GM18873 (cell line): ENCODE data around the gene IDUA.
"Not testable (repeated sequence)": the region's sequence is repeated elsewhere in the genome, so short reads cannot be mapped to it uniquely, and the experiment has no call there.

ENCODE experiments used
- ATAC-seq: cut with Tn5 transposase; IDR thresholded peaks from one replicate; pipeline ENCODE4 v1.9.1; 2021; ENCODE audit warnings: mild to moderate bottlenecking, moderate library complexity, moderate number of reproducible peaks; ENCODE audit not compliant: unreplicated experiment, low FRiP score

Gene IDUA

DNA sequence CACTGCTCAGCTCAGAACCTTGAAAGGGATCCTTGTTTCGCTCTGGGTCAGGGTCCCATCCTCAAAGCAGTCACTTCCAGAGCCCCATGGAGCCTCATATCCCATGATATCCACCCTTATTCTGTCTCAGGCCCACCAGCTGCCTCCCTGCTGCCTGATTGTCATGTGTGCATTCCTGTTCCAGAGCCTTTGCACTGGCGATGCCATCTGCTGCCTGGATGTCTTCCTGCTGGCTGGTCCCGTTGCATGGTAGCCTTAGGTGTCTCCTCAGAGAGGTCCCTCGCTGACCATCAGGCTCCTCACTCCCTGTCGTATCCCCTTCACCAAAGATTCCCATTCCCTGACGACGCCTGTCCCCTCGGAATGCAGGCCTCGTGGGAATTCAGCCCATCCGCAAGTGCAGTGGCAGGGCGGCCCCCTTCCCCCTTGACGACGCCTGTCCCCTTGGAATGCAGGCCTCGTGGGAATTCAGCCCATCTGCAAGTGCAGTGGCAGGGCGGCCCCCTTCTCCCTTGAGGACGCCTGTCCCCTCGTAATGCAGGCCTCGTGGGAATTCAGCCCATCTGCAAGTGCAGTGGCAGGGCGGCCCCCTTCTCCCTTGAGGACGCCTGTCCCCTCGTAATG, 12.5 kb downstream of the IDUA start:
- not testable (repeated sequence) for ATAC-seq

DNA sequence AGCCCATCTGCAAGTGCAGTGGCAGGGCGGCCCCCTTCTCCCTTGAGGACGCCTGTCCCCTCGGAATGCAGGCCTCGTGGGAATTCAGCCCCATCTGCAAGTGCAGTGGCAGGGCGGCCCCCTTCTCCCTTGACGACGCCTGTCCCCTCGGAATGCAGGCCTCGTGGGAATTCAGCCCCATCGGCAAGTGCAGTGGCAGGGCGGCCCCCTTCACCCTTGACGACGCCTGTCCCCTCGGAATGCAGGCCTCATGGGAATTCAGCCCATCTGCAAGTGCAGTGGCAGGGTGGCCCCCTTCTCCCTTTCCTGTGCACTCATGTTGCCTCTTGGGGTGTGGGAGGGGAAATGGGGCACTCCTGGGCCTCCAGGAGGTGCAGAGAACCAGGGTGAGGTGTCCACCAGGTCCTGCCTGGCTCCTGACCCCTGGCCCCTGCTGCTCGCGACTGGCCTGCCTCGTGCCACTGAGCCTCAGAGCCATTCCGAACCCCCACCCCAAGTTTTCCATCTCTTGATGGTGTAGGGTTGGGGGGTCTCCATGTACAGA, 13.1 kb downstream of the IDUA start:
- no peak for ATAC-seq

DNA sequence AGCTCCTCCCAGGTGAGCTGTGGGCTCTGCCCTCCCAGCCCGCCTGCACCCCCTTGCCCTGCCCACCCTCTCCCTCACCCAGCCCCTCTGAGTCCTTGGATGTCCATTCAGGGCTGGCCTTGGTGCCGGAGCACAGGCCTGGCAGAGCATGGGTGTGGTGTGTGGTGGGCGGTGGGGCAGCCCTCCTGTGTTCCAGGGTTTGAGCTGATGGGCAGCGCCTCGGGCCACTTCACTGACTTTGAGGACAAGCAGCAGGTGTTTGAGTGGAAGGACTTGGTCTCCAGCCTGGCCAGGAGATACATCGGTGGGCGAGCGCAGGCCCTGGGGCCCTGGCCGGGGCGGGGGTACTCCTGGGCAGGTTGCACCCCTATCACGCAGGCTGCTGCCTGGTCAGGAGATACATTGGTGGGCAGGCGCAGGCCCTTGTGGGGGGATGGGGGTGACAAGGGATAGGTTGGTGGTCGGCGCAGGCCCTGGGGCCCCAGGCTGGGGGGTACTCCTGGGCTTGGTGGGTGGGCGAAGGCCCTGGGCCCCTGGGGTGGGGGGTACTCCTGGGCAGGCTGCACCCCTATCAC, 13.9 kb downstream of the IDUA start:
- ATAC-seq = no peak

DNA sequence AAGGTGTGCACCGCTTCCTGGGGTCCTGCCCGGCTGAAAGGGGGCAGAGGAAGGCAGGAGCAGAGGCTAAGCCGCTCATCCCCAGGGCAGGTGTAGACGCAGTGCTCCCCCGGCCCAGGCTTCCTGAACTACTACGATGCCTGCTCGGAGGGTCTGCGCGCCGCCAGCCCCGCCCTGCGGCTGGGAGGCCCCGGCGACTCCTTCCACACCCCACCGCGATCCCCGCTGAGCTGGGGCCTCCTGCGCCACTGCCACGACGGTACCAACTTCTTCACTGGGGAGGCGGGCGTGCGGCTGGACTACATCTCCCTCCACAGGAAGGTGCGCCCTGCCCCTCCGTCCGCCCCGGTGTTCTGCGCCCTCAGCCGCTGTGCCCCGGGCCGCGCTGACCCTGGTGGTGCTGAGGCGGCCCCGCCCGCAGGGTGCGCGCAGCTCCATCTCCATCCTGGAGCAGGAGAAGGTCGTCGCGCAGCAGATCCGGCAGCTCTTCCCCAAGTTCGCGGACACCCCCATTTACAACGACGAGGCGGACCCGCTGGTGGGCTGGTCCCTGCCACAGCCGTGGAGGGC, 14.8 kb downstream of the IDUA start:
- no peak for ATAC-seq

DNA sequence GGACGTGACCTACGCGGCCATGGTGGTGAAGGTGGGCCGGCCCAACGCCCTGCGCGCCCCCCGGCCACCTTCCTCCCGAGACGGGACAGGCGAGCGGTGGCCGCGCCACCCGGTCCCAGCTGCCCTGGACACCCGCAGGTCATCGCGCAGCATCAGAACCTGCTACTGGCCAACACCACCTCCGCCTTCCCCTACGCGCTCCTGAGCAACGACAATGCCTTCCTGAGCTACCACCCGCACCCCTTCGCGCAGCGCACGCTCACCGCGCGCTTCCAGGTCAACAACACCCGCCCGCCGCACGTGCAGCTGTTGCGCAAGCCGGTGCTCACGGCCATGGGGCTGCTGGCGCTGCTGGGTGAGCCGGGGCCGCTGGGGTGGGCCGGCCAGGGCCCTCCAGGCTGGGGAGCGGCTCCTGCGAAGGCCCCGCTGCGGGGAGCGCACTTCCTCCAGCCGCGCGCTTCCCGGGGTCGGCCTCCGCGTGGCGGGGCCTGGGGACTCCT, 15.3 kb downstream of the IDUA start:
- no peak for ATAC-seq

DNA sequence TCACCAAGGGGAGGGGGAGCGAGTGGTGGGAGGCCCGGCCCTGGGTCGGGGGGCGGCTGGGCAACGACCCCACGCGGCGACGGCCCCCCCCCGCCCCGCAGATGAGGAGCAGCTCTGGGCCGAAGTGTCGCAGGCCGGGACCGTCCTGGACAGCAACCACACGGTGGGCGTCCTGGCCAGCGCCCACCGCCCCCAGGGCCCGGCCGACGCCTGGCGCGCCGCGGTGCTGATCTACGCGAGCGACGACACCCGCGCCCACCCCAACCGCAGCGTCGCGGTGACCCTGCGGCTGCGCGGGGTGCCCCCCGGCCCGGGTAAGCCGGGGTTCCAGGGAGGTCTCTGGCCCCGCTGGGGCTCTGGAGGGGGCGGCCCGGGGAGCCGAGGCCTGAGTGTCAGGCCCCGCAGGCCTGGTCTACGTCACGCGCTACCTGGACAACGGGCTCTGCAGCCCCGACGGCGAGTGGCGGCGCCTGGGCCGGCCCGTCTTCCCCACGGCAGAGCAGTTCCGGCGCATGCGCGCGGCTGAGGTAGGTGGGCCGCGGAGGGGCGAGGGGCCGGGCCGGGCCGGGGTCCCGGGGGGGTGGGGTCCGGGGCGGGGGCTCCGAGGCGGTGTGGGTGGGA, 15.9 kb downstream of the IDUA start:
- ATAC-seq = no peak

DNA sequence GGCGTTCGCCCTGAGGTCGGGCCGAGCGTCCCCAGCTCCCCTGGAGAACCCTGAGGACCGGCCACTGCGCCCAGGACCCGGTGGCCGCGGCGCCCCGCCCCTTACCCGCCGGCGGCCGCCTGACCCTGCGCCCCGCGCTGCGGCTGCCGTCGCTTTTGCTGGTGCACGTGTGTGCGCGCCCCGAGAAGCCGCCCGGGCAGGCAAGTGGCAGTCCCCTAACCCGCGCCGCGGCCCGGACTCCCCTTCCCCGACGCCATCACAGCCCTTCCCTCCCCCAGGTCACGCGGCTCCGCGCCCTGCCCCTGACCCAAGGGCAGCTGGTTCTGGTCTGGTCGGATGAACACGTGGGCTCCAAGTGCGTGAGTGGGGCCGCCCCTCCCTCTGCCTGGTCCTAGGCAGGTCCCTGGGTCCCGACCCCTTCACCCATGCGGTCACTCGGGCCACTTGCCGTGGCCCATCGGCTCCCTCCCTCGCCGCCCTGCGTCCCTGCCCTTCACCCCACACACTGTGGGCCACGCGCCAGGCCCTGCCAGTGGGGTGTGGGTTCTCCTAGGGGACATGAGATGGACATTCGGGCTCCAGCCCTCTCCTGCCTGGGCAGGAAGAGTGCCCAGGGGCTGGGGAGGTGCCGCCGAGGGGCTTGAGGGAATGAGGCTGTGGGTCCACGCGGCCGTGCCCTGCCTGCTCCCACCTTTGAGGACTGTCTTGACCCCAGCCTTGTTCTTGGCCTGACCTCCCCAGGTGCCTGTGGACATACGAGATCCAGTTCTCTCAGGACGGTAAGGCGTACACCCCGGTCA, 16.6 kb downstream of the IDUA start:
- ATAC-seq = no peak

DNA sequence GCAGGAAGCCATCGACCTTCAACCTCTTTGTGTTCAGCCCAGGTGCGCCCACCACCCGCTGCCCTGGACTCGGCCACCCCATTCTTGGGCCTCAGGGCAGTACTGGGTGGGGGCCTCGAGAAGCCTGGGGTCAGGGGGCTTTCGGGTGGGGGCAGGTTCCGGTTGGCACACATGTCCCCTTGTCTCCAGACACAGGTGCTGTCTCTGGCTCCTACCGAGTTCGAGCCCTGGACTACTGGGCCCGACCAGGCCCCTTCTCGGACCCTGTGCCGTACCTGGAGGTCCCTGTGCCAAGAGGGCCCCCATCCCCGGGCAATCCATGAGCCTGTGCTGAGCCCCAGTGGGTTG, 17.2 kb downstream of the IDUA start:
- ATAC-seq = no peak

DNA sequence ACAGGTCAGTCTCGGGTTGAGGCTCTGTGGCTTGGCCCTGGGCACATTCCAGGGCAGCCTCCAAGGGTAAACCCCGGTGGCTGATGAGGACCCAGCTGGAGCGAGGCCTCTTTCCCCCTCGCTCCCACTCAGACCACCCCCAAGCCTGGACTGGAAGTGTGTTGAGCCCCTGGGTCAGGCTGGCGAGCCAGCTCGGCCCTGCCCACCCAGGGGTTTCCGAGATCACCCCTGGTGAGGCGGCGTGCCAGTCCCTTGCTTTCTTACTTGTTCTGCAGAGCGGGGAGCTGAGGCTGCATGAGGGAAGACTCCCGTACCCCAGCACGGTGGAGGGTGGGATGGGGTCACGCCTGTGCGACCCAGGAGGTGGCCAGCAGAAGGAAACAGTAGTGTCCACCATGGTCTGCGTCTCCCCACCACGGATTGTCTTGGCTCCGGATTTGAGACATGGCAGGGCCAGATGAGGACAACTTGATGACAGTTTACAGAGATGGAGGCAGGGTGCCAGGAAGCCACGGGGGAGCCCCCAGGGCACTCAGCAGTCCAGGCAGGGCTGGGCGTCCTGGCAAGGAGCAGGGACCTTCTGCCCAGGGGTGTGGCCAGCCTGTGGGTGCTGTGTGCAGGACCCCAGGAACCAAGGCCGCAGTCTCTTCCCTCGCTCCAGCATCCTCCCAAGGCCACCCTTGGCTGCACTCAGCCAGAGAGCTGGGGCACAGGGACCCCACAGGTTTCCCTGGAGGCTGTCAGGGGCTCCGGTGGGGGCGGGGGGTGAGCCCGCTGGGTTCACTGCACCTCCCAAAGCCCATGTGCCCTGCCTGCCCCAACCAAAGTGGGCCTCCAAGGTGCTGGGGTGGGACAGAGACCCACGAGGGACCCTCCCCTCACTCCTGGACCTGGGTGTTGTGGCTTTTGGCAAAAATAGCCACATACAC, 18.0 kb downstream of the IDUA start:
- no peak for ATAC-seq

DNA sequence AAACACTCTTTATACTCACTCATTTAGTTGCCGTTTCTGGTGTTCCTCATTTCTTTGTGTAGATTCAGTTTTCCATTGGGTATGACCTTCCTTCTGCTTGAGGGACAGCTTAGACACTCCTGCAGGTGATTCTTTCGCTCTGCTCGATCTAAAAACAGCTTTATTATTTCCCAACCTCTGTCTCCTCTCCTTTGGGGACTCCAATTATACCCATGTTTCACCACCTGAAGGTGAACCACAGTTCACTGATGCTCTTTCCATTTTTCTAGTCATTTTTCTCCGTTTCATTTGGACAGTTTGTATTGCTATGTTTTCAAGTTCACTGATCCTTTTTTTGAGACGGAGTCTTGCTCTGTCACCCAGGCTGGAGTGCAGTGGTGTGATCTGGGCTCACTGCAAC, 20.0 kb downstream of the IDUA start:
- no peak for ATAC-seq

DNA sequence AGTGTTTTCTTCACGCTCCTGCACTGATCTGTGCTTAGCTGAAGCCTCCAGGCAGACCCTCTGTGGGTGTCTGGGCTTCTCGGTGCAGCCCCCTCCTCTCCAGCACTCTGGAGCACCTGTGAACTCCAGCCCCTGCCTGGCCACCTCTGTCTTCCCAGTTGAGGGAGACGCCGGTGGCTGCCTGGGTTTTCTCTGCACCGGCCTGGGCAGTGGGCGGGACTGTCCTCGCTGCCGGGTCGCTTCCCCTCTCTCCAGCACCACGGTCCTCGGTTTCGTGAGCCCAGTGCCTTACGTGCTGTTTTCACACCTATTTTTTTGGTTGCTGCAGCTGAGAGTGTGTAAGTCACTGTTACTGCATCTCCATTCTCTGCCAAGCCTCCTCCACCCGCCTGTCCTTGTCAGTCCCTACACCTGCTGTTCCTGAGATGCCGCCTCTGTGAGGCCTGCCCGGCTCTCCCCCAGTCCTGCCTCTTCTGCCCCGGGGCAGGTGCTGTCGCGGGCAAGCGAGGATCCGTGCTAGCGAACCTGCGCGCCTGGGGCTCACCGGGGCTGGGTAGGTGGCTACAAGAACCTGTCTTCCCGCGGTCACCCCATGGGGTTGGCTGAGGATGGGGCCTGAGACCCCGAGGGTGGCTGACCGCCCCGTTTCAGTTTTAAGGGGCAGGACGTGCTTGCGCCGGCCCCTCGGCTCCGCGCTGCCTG, 22.1 kb downstream of the IDUA start:
- ATAC-seq = no peak

DNA sequence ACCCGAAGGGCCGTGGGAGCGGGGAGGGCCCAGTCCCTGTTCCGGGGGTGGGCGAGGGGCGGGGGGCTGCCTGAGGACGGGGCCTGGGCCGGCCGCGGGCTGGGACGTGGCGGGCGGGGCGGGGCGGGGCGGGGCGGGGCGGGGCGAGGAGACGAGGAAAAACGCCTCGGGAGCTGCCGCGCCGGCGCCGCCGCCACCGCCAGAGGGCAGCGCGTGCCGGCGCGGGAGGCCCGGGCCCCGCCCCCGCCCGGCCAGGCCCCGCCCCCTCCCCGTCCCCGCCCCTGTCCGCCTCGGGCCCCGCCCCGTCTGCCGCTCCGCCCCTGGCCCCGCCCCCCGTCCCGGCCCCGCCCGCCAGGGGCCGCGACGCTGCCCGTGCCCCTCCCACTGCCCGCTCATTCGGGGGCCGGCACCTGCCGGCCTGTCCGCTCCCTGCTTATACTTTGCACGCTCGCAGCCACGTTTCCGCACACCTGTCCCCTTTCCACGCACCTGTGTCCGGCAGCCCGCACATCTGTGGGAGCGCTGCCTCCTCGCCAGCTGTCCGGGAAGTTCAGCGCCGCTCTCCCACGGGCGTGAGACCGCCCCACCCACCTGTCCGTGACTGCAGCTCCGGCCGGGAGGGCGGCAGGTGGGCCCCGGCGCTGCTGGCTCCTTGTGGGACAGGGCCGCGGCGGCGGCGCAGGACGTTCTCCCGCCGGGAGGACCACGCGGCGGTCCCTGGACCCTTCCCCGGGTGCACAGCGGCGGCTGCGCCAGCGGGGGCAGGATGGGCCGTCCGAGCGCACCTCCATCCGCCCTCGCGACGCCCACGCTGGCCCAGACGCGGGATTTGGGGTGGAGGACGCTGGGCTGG, 22.9 kb downstream of the IDUA start:
- ATAC-seq = no peak

DNA sequence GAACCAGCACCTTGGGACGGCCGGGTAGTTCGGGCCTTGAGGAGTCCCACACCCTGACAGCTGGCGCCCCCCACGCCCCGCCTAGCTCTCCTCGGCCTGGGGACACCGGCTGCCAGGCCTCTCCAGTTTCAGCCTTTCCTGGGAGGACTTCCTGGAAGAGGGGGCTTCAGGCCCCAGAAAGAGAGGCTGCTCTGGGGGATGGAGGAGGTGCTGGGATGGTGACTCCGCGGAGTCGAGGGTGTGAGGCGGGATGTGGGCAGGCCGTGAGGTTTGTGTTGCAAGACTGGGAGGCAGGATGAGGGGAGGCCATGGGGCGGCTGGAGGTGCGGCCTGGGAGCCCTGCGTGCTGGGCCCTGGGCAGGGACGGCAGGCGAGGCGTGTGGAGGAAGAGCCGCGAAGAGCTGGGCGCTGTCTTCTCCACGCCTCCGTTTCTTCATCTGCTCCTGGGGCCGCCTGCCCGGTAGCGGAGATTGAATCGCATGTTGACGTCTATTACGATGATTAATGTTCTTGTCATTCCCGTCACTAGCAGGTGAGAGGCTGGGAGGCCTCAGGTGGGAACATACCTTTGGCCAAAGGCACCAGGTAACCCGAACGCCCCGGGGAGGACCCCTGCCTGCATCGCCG, 23.7 kb downstream of the IDUA start:
- ATAC-seq = no peak

DNA sequence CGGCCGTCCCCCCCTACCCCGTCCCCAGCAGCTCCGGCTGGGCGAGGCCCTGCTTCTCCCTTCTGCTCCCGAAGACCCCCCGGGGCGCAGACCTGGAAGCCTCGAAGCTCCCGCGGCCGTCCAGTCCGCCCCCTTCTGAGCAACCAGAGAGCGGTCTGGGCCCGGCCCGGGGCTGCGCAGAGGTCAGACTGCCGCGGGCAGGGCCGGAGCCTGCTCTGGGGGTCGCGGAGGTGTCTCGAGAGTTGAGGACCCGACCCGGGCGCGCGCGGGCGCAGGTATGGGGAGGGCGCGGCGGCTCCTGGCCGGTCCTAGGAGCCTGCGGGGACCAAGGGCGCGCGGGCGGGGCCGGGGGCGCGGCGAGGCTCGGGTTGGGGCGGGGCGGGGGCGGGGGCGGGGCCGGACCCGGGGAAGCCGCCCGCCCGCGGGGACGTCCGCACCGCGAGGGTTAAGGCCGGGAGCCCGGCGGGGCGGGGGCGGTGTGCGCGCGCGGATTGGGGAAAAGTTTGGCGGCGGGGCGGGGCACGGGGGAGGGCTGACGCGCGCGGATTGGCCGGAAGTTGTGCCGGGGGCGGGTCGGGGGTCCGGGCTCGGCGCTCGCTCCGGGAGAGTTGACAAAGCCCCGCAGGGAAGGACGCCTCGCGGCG, 24.3 kb downstream of the IDUA start, which contains the start of gene FGFRL1:
Gene FGFRL1, plus strand, starts transcription at position 605 of the 644 bp plus-strand sequence. CDS start 860 bp downstream, outside the sequence.
- no peak for ATAC-seq

DNA sequence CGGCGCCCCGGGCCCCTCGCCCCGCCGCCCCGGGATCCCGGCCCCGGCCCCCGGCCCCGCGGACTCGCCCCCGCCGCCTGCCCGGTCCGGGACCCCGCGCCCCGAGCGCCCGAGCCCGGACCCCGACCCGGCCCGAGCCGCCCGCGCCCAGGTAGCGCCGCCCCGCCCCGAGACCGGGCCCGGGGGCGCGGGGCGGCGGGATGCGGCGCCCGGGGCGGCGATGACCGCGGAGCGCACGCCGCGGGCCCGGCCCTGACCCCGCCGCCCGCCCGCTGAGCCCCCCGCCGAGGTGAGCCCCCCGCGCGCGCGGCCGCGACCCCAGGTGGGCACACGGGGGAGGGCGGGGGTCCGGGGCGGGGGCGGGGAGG, 24.8 kb downstream of the IDUA start:
- ATAC-seq = no peak

DNA sequence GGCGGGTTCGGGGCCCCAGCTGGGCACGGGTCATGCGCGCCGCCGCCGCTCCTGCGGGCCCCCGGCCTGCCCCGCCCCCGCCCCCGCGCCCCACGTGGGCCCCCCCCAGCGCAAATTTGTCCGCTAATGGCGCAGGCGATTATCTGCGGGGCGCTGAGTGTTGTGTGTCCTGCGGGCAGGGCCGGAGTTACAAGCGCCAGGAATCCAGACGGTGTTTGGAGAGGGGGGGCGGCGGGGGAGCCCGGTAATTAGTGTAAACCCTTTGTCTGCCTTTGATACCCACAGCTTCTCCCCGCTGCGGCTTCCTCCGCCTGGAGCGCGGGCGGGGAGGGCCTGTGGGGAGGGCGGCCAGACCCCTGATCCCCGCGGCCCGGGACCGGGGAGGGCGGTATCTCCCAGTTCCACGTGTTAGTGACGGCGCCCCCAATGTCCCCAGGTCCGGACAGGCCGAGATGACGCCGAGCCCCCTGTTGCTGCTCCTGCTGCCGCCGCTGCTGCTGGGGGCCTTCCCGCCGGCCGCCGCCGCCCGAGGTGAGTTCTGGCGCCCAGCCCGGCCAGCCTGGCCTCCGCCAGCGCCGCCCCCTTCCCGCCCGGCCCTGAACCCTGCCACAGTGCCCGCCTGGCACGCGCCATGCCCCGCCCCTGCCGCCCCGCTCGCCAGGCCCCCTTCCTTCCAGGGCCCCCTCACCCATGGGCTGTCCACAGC, 25.3 kb downstream of the IDUA start:
- no peak for ATAC-seq
